Small intestine (tissue), 16 donors: ENCODE data around the gene SPATA31D1. TPM values are rescaled to one million over a fixed set of nuclear protein-coding genes. Genes with fewer than 3 reads are reported as not detected.
A peak's percentile ranks its signal among the peaks of the same experiment; 100 is the strongest.
"Not testable (repeated sequence)": the region's sequence is repeated elsewhere in the genome, so short reads cannot be mapped to it uniquely, and the experiment has no call there.

Experiments
- DNase-seq, 2 donors: peaks; one replicate each; pipeline versions ENCODE4 v3.0.0 to v3.0.0-alpha.2; 2013
- FAIRE-seq: peaks from 2 replicates; lab custom pipeline; 2012; peaks lifted over from hg19 to GRCh38; lab: Jason Lieb, UNC
- H3K27ac ChIP-seq, 3 donors: one replicate each; pipeline ENCODE4 v1.5.1; 2013; ENCODE audit warnings: low read length in 2 of 3, mild to moderate bottlenecking in 2 of 3, control low read depth in 1 of 3, inconsistent platforms in 1 of 3, low read depth in 1 of 3, moderate library complexity in 1 of 3
- H3K27me3 ChIP-seq, 3 donors: one replicate each; pipeline ENCODE4 v1.6.1; 2013; ENCODE audit warnings: low read length in 3 of 3, inconsistent platforms in 1 of 3; ENCODE audit not compliant: control insufficient read depth in 3 of 3, insufficient read depth in 3 of 3
- H3K36me3 ChIP-seq, 3 donors: one replicate each; pipeline ENCODE4 v1.6.1; 2013; ENCODE audit warnings: low read length in 3 of 3, inconsistent platforms in 1 of 3, low read depth in 1 of 3, mild to moderate bottlenecking in 1 of 3, moderate library complexity in 1 of 3; ENCODE audit not compliant: control insufficient read depth in 3 of 3, insufficient read depth in 2 of 3
- H3K4me1 ChIP-seq, 3 donors: one replicate each; pipeline ENCODE4 v1.6.1; 2013; ENCODE audit warnings: low read length in 2 of 3, inconsistent platforms in 1 of 3, low read depth in 1 of 3, mild to moderate bottlenecking in 1 of 3, moderate library complexity in 1 of 3; ENCODE audit not compliant: control insufficient read depth in 3 of 3, insufficient read depth in 2 of 3
- H3K4me3 ChIP-seq, 3 donors: one replicate each; pipeline ENCODE4 v1.5.1; 2013; ENCODE audit warnings: low read length in 3 of 3, control low read depth in 1 of 3, inconsistent platforms in 1 of 3, low read depth in 1 of 3, mild to moderate bottlenecking in 1 of 3, moderate library complexity in 1 of 3
- H3K9me3 ChIP-seq, 2 donors: one replicate each; pipeline ENCODE4 v1.6.1; 2013; ENCODE audit warnings: low read depth in 1 of 2, low read length in 1 of 2; ENCODE audit not compliant: control insufficient read depth in 2 of 2, insufficient read depth in 1 of 2
- WGBS, 3 donors: extraction: QIAGEN DNeasy Blood & Tissue Kit; methylation state at CpG; one replicate each; pipeline ENCODE4 v1.1.7; 2013; 5-methylcytosine and 5-hydroxymethylcytosine counted together
- long read RNA-seq, 10 donors: transcript quantifications; one replicate each; lab custom pipeline, GENCODE V29; 2026
- polyA plus RNA-seq, 4 donors: library from polyadenylated mRNA; stranded (reverse) in 3 of 4; unstranded in 1 of 4; fragments of 200-250 nt in 3 of 4; fragments of 120-200 nt in 1 of 4; gene quantifications; one replicate each; pipeline versions ENCODE4 v1.2.1 to v1.2.3, GENCODE V29; 2013
- donor health status: healthy with polysubstance abuse.
- donor health status: control.
- donor health status: control.
- donor health status: Bipolar disorder and iron deficiency.
- donor health status: healthy.

SPATA31D1 gene
- not detected for polyA plus RNA-seq
- long read RNA-seq, donor 1: 0 reads
- long read RNA-seq, donor 2: 0 reads
- long read RNA-seq, donor 3: 0 reads
- long read RNA-seq, donor 4: 0 reads
- long read RNA-seq, donor 5: 0 reads
- long read RNA-seq, donor 6: 0 reads
- long read RNA-seq, donor 7: 0 reads
- long read RNA-seq, donor 8: 0 reads
- long read RNA-seq, donor 9: 0 reads
- long read RNA-seq, donor 10: 0 reads

- not testable (repeated sequence) for DNase-seq, FAIRE-seq, H3K27me3 ChIP-seq, H3K4me1 ChIP-seq, H3K9me3 ChIP-seq, H3K4me3 ChIP-seq, H3K36me3 ChIP-seq, H3K27ac ChIP-seq
- 82 to 100% (median 100%) methylated on average over 1 of the region's 1 CpG for WGBS, 3 donors
These were observed at the start of gene SPATA31D1 for GRCh38 chr9:81988472-81988871. SPATA31D1 (plus strand) TSS chr9:81988772; CDS start chr9:81988819, 47 bp downstream.

GRCh38 chr9:81943393-81943792, 45.2 kb upstream of the SPATA31D1 start, which contains the start of gene SPATA31D3:
SPATA31D3 (plus strand) TSS chr9:81943500; CDS start chr9:81943586, 86 bp downstream.
- FAIRE-seq, H3K4me3 ChIP-seq, H3K9me3 ChIP-seq, H3K4me1 ChIP-seq, H3K27me3 ChIP-seq, DNase-seq, H3K36me3 ChIP-seq, H3K27ac ChIP-seq: not testable (repeated sequence)
- WGBS, 3 donors: no CpG with 5 or more reads among the region's 2 CpGs

GRCh38 chr9:81948650-81949049, 39.9 kb upstream of the SPATA31D1 start:
- H3K4me3 ChIP-seq, H3K36me3 ChIP-seq, H3K27me3 ChIP-seq, H3K4me1 ChIP-seq, H3K27ac ChIP-seq, H3K9me3 ChIP-seq, DNase-seq: not testable (repeated sequence)
- FAIRE-seq: peak; percentile 44
- WGBS, 3 donors: 60 to 65% methylated on average over 1 of the region's 3 CpGs; no CpG with 5 or more reads in 1 of the 3 donors

- Histone ChIP-seq H3K4me1 (no peaks in the 10 kb centered on the region), H3K4me3 (no peak overlapping the region), H3K36me3 (no peaks in the 10 kb centered on the region), H3K9me3 (peaks cover 0 to 17% of the 10 kb centered on the region in 2 donors), H3K27me3 (no peaks in the 10 kb centered on the region), H3K27ac (no peak overlapping the region)
- DNase-seq: no peak
- FAIRE-seq: no peak
- 81 to 98% (median 97%) methylated on average over 1 of the region's 1 CpG for WGBS, 3 donors
These were observed 35.5 kb upstream of the SPATA31D1 start for GRCh38 chr9:81953096-81953495.

- FAIRE-seq: no peak
- DNase-seq: no peak
- H3K27ac ChIP-seq: no peak overlapping the region
- no peaks in the 10 kb centered on the region for H3K27me3 ChIP-seq
- no peak overlapping the region for H3K4me3 ChIP-seq
- H3K4me1 ChIP-seq: no peaks in the 10 kb centered on the region
- H3K36me3 ChIP-seq: no peaks in the 10 kb centered on the region
- peaks cover 0 to 17% of the 10 kb centered on the region in 2 donors for H3K9me3 ChIP-seq
These were observed 32.9 kb upstream of the SPATA31D1 start for GRCh38 chr9:81955625-81956024.

- DNase-seq: no peak
- H3K27me3 ChIP-seq: no peaks in the 10 kb centered on the region
- FAIRE-seq: no peak
- no peak overlapping the region for H3K27ac ChIP-seq
- WGBS, 3 donors: 67 to 79% (median 73%) methylated on average over 6 of the region's 6 CpGs
- no peaks in the 10 kb centered on the region for H3K36me3 ChIP-seq
- no peaks in the 10 kb centered on the region for H3K9me3 ChIP-seq
- no peaks in the 10 kb centered on the region for H3K4me1 ChIP-seq
- no peak overlapping the region for H3K4me3 ChIP-seq
These were observed 24.1 kb upstream of the SPATA31D1 start for GRCh38 chr9:81964218-81965171.

GRCh38 chr9:81968026-81968425, 20.5 kb upstream of the SPATA31D1 start:
- Histone ChIP-seq H3K36me3 (no peaks in the 10 kb centered on the region), H3K4me3 (no peak overlapping the region), H3K9me3 (no peaks in the 10 kb centered on the region), H3K27ac (no peak overlapping the region), H3K4me1 (no peaks in the 10 kb centered on the region), H3K27me3 (no peaks in the 10 kb centered on the region)
- DNase-seq (no peak), FAIRE-seq (no peak)
- 87 to 91% (median 89%) methylated on average over 3 of the region's 3 CpGs for WGBS, 3 donors

- no peak for DNase-seq
- no peaks in the 10 kb centered on the region for H3K4me1 ChIP-seq
- no peak for FAIRE-seq
- no peak overlapping the region for H3K27ac ChIP-seq
- no peaks in the 10 kb centered on the region for H3K36me3 ChIP-seq
- no peak overlapping the region for H3K4me3 ChIP-seq
- peaks cover 0 to 5% of the 10 kb centered on the region in 2 donors for H3K9me3 ChIP-seq
- no peaks in the 10 kb centered on the region for H3K27me3 ChIP-seq
These were observed 18.6 kb upstream of the SPATA31D1 start for GRCh38 chr9:81969971-81970370.
